Mucosa of descending colon (tissue), 3 donors: ENCODE measurements around the gene KLHL1. TPM values are rescaled to one million over a fixed set of nuclear protein-coding genes. Genes with fewer than 3 reads are reported as not detected.

Source experiments
- ATAC-seq: fragments of 200-7000 bp; cut with Tn5 transposase; one replicate; pipeline ENCODE4 v1.9.1; 2020; ENCODE audit warnings: mild to moderate bottlenecking, moderate library complexity
- DNase-seq, 3 donors: peaks; one replicate each; pipeline ENCODE4 v3.0.0-alpha.2; 2020
- H3K36me3 ChIP-seq: fragments of 200-600 bp; one replicate; pipeline ENCODE4 v1.8.0; 2021; ENCODE audit warnings: low read depth, mild to moderate bottlenecking
- H3K4me1 ChIP-seq: fragments of 200-600 bp; one replicate; pipeline ENCODE4 v1.8.0; 2021; ENCODE audit warnings: low read depth, mild to moderate bottlenecking
- H3K4me3 ChIP-seq: fragments of 200-600 bp; one replicate; pipeline ENCODE4 v1.8.0; 2021; ENCODE audit warnings: mild to moderate bottlenecking
- H3K9me3 ChIP-seq: fragments of 200-600 bp; one replicate; pipeline ENCODE4 v1.8.0; 2021; ENCODE audit warnings: mild to moderate bottlenecking
- intact Hi-C, 2 donors: fragments of 100-400 bp; cut with DNase I in 1 of 2; cut with micrococcal nuclease in 1 of 2; formaldehyde crosslinking; loops; one replicate each; pipeline versions ENCODE4 v1.11.0 to v1.11.1; 2022; cut with DNase I, micrococcal nuclease
- total RNA-seq, 3 donors: library from RNA; stranded (reverse); fragmentation: NEBNext Ultra II Directional in 2 of 3; extraction: Animal tissue kit (Norgen Biotek cat#: 25700) in 2 of 3; gene quantifications; one replicate each; pipeline versions ENCODE4 v1.2.1 to v1.2.4, GENCODE V29; 2021 to 2023
- TF ChIP-seq, protein P1 (sequence below): fragments of 200-600 bp; IDR thresholded peaks from one replicate; pipeline ENCODE4 v1.8.0; 2022; ENCODE audit warnings: antibody characterized with exemption, mild to moderate bottlenecking
- donor health status: DM: no; HTN: no; CAD: no; lungs with moderate emphysema.
- donor health status: DM: no; HTN: no; CAD: no.
- donor health status: DM: no; HTN: yes; CAD: no.

Gene KLHL1
- total RNA-seq, 3 donors from 2014 or later, result 0.25 TPM; not detected in 2

GRCh38 chr13:70088926-70089325 is 19.3 kb downstream of the KLHL1 start:
- Histone ChIP-seq H3K4me1 (no peaks in the 10 kb centered on the region), H3K4me3 (no peak overlapping the region), H3K36me3 (no peaks in the 10 kb centered on the region), H3K9me3 (no peaks in the 10 kb centered on the region)
- no peak for DNase-seq
- no peak for ATAC-seq
- TF ChIP-seq, protein P1, sequence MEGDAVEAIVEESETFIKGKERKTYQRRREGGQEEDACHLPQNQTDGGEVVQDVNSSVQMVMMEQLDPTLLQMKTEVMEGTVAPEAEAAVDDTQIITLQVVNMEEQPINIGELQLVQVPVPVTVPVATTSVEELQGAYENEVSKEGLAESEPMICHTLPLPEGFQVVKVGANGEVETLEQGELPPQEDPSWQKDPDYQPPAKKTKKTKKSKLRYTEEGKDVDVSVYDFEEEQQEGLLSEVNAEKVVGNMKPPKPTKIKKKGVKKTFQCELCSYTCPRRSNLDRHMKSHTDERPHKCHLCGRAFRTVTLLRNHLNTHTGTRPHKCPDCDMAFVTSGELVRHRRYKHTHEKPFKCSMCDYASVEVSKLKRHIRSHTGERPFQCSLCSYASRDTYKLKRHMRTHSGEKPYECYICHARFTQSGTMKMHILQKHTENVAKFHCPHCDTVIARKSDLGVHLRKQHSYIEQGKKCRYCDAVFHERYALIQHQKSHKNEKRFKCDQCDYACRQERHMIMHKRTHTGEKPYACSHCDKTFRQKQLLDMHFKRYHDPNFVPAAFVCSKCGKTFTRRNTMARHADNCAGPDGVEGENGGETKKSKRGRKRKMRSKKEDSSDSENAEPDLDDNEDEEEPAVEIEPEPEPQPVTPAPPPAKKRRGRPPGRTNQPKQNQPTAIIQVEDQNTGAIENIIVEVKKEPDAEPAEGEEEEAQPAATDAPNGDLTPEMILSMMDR, result no peak
- intact Hi-C loops, result no loop called here

GRCh38 chr13:70087247-70087646 is 21.0 kb downstream of the KLHL1 start:
- no peaks in the 10 kb centered on the region for H3K36me3 ChIP-seq
- no peaks in the 10 kb centered on the region for H3K4me1 ChIP-seq
- H3K9me3 ChIP-seq, result no peaks in the 10 kb centered on the region
- TF ChIP-seq, protein P1, result no peak
- ATAC-seq, result no peak
- intact Hi-C loops, result no loop called here
- no peak for DNase-seq
- H3K4me3 ChIP-seq, result no peak overlapping the region

DNA sequence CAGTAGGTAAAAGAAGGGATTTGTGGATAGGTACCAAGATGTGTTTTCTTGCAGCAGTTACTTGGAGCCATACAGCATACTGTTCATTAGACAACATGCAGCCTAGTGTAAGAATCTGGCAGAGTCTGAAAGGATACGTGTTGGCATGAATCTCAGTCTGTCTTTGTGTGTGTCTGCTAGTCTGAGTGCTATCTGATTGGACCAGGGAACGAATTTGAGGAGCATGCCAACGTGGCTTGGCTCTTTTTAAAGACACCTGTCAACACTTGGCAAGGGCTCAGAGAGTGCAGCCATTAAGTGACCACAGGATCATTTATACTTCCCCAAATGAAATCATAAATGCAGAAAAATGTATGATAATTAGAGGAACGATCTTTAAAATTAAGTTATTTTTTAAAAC is 28.2 kb downstream of the KLHL1 start:
- no peak for ATAC-seq

GRCh38 chr13:70054572-70054971 is 53.7 kb downstream of the KLHL1 start:
- intact Hi-C loops, result no loop called here
- H3K4me1 ChIP-seq, result no peaks in the 10 kb centered on the region
- ATAC-seq, result no peak
- peaks cover 4% of the 10 kb centered on the region for H3K9me3 ChIP-seq
- no peak overlapping the region for H3K4me3 ChIP-seq
- DNase-seq, result no peak
- TF ChIP-seq, protein P1, result no peak
- no peaks in the 10 kb centered on the region for H3K36me3 ChIP-seq

More for the DNA sequence above, 28.2 kb downstream of the KLHL1 start:
- TF ChIP-seq, protein P1, result no peak
- DNase-seq, result no peak
- no peaks in the 10 kb centered on the region for H3K9me3 ChIP-seq
- intact Hi-C loops, result no loop called here
- no peaks in the 10 kb centered on the region for H3K36me3 ChIP-seq
- no peak overlapping the region for H3K4me3 ChIP-seq
- H3K4me1 ChIP-seq, result no peaks in the 10 kb centered on the region

- ATAC-seq (no peak), DNase-seq (no peak)
- intact Hi-C loops, result no loop called here
- TF ChIP-seq, protein P1, result no peak
- peaks cover 4% of the 10 kb centered on the region for H3K9me3 ChIP-seq
- no peaks in the 10 kb centered on the region for H3K36me3 ChIP-seq
- no peak overlapping the region for H3K4me3 ChIP-seq
- H3K4me1 ChIP-seq, result no peaks in the 10 kb centered on the region
Observed at GRCh38 chr13:70051531-70051930, 56.7 kb downstream of the KLHL1 start.

DNA sequence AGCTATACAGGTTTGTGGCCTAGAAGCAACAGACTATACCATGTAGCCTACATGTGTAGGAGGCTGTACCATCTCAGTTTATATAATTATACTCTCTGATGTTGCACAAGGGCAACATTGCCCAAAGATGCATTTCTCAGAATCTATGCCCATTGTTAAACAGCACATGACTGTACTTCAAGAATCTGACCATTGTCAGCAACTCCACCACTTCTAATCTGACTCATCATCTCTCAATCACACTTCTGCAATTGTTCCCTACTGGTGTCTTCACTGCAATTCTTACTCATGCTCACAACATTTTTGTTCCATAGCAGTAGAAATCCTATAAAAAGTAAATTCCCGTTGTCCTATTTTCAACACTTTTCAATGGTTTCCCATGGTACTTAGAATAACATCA is 64.6 kb downstream of the KLHL1 start:
- no peaks in the 10 kb centered on the region for H3K9me3 ChIP-seq
- TF ChIP-seq, protein P1, result no peak
- H3K36me3 ChIP-seq, result no peaks in the 10 kb centered on the region
- no peaks in the 10 kb centered on the region for H3K4me1 ChIP-seq
- intact Hi-C loops, result no loop called here
- H3K4me3 ChIP-seq, result no peak overlapping the region
- ATAC-seq (no peak), DNase-seq (no peak)
